Prostate gland (tissue), 2 donors: ENCODE results near the gene SUGCT. TPM values are rescaled to one million over a fixed set of nuclear protein-coding genes. Genes with fewer than 3 reads are reported as not detected.

Experiments used
- DNase-seq: peaks from one replicate; pipeline ENCODE4 v3.0.0-alpha.2; 2019; ENCODE audit warnings: low spot score
- H3K27ac ChIP-seq, 2 donors: fragments of 200-600 bp; sonication (generic); 2 replicates each; pipeline ENCODE4 v1.5.1; 2017 to 2019
- H3K27me3 ChIP-seq: fragments of 200-600 bp; sonication (generic); replicated peaks from 2 replicates; pipeline ENCODE4 v1.5.1; 2019; ENCODE audit not compliant: insufficient read depth
- H3K36me3 ChIP-seq, 2 donors: fragments of 200-600 bp; sonication (generic); 1 replicate in 1 of 2; 2 replicates in 1 of 2; pipeline versions ENCODE4 v1.5.1 to v1.8.1; 2017 to 2019
- H3K4me1 ChIP-seq: fragments of 200-600 bp; sonication (generic); replicated peaks from 2 replicates; pipeline ENCODE4 v1.5.1; 2019
- H3K4me3 ChIP-seq, 2 donors: fragments of 200-600 bp; sonication (generic); 2 replicates each; pipeline ENCODE4 v1.5.1; 2017 to 2019
- H3K9me3 ChIP-seq: fragments of 200-600 bp; sonication (generic); 2 replicates; pipeline ENCODE4 v1.5.1; 2017
- POLR2A ChIP-seq: fragments of 450-650 bp; IDR thresholded peaks from one replicate; pipeline ENCODE4 v1.6.1; 2016; ENCODE audit warnings: antibody characterized with exemption, mild to moderate bottlenecking
- POLR2AphosphoS5 ChIP-seq: sonication (generic); formaldehyde crosslinking; IDR thresholded peaks from one replicate; pipeline ENCODE4 v1.6.1; 2017; ENCODE audit warnings: antibody characterized with exemption
- WGBS: methylation state at CpG from one replicate; pipeline ENCODE4 v1.1.5; 2018; 5-methylcytosine and 5-hydroxymethylcytosine counted together
- intact Hi-C: fragments of 100-400 bp; cut with DNase I; formaldehyde crosslinking; loops from one replicate; pipeline ENCODE4 v1.14.2; 2022
- total RNA-seq, 2 donors: library from RNA; depleted of rRNA; stranded (reverse); fragments of >200 nt; gene quantifications; one replicate each; pipeline ENCODE4 v1.1.0, GENCODE V29; 2016
- TF ChIP-seq, protein P1 (sequence below), 4 experiments: fragments of 200-600 bp in 2 of 4; fragments of 450-650 bp in 2 of 4; sonication (generic) in 2 of 4; IDR thresholded peaks; 1 replicate in 3 of 4; 2 replicates in 1 of 4; pipeline ENCODE4 v1.5.1; 2016 to 2019; ENCODE audit warnings: antibody characterized with exemption in 4 of 4, mild to moderate bottlenecking in 2 of 4, moderate library complexity in 2 of 4

SUGCT gene
- total RNA-seq, result 1 to 10 TPM; 2.2 to 3.2 TPM

DNA sequence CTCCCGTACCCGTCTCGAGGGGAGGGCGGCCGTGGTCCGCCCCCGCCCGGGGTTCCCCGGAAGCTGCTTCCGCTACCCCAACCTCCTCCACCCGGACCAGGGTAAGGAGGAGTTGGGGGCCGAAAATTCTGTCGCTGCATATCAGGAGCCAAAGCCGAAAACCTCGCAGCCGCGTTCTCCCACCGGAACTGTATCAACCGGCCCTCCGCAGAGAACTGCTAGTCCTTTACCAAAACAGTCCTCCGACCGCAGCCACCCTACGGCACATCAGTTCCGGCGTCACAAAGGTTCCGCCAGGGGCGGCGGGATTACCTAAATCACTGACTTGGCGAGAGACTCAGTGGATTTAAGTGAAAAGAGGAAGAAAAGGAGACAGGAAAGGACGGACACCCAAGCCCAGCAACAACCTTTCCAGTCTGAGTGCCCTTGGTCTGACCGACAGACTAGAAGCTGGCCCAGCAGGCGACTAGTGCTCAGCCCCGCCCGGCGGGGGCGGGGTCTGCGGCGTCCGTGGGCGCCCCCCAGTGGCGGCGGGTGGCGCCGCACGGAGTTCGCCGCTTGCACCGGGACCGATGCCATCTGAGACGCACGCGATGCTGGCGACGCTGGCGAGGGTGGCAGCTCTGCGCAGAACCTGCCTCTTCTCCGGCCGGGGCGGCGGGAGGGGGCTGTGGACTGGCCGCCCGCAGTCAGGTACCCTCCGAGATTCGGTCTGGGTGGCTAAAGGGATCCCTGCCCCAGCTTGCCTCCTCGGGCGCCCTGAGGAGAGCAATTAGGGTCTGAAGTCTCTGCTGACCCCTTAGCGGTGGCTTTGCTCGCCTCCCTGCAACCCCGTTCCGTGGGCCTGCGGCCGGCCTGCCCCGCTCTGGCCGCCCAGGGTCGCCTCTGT is at the start of gene SUGCT, which contains the start of gene MPLKIP:
TSS of gene SUGCT (plus strand) at position 578 of the 889 bp plus-strand sequence.
TSS of gene MPLKIP (minus strand) at position 195 of the 889 bp plus-strand sequence. CDS start at position 140, 55 bp downstream.
- WGBS, result under 1% methylated on average over 64 of the region's 75 CpGs
- intact Hi-C loops, result loop anchor here (2.0 kb wide), 1 partner anchor 186 kb away; no protein-coding TSS in a partner anchor
- no peaks in the 10 kb centered on the region for H3K27me3 ChIP-seq
- H3K36me3 ChIP-seq, result no peaks in the 10 kb centered on the region
- H3K4me3 ChIP-seq, result peak within 1 kb of the TSS; percentile 65 to 81
- peak; percentile 76 for DNase-seq
- peak within 1 kb of the TSS; percentile 88 to 94 for H3K27ac ChIP-seq
- peaks cover 10% of the 10 kb centered on the region for H3K4me1 ChIP-seq
- TF ChIP-seq POLR2A, result peak; percentile 11
- peak; percentile 82 for TF ChIP-seq POLR2AphosphoS5
- TF ChIP-seq, protein P1, sequence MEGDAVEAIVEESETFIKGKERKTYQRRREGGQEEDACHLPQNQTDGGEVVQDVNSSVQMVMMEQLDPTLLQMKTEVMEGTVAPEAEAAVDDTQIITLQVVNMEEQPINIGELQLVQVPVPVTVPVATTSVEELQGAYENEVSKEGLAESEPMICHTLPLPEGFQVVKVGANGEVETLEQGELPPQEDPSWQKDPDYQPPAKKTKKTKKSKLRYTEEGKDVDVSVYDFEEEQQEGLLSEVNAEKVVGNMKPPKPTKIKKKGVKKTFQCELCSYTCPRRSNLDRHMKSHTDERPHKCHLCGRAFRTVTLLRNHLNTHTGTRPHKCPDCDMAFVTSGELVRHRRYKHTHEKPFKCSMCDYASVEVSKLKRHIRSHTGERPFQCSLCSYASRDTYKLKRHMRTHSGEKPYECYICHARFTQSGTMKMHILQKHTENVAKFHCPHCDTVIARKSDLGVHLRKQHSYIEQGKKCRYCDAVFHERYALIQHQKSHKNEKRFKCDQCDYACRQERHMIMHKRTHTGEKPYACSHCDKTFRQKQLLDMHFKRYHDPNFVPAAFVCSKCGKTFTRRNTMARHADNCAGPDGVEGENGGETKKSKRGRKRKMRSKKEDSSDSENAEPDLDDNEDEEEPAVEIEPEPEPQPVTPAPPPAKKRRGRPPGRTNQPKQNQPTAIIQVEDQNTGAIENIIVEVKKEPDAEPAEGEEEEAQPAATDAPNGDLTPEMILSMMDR (IDR thresholded peaks at IDR 0.05), result peak; percentile 95 to 97 (median 96)
- no peaks in the 10 kb centered on the region for H3K9me3 ChIP-seq

DNA sequence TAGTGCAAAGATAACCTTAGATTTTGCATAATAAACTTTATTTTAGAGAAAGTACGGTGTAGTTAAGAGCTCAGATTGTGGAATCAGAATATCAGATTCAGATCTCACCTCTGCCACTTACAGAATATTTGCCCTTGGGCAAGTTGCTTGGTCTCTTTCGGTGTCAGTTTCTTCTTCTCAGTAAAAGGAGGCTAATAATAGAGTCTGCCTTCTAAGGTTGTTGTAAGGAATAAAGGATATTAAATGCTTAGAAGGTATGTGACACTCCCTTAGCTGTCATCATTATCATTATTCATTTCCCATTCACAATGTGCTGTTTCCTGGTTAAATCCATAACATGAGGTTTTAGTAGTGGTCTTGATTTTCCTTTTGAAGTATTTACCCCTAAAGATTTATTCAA is 42.6 kb upstream of the SUGCT start:
- TF ChIP-seq, protein P1 (IDR thresholded peaks at IDR 0.05), result no peak
- TF ChIP-seq POLR2AphosphoS5, result no peak
- no peak for TF ChIP-seq POLR2A
- WGBS, result 78% methylated on average over 2 of the region's 2 CpGs
- peaks cover 0 to 8% of the 10 kb centered on the region in 2 donors for H3K36me3 ChIP-seq
- intact Hi-C loops, result no loop called here
- no peak overlapping the region for H3K4me3 ChIP-seq
- no peaks in the 10 kb centered on the region for H3K4me1 ChIP-seq
- no peaks in the 10 kb centered on the region for H3K9me3 ChIP-seq
- H3K27ac ChIP-seq, result no peak overlapping the region
- no peaks in the 10 kb centered on the region for H3K27me3 ChIP-seq
- DNase-seq, result no peak

GRCh38 chr7:40093631-40094350 is 41.0 kb upstream of the SUGCT start:
- DNase-seq, result no peak
- WGBS, result 89% methylated on average over 8 of the region's 8 CpGs
- Histone ChIP-seq H3K27ac (no peak overlapping the region), H3K4me3 (no peak overlapping the region), H3K4me1 (no peaks in the 10 kb centered on the region), H3K27me3 (no peaks in the 10 kb centered on the region), H3K36me3 (peaks cover 0 to 8% of the 10 kb centered on the region in 2 donors), H3K9me3 (no peaks in the 10 kb centered on the region)
- intact Hi-C loops, result no loop called here
- no peak for TF ChIP-seq POLR2A
- TF ChIP-seq POLR2AphosphoS5, result no peak
- TF ChIP-seq, protein P1 (IDR thresholded peaks at IDR 0.05), result no peak

GRCh38 chr7:40095230-40095629 is 39.6 kb upstream of the SUGCT start:
- no peak overlapping the region for H3K27ac ChIP-seq
- TF ChIP-seq POLR2AphosphoS5, result no peak

GRCh38 chr7:40095695-40096327 is 39.0 kb upstream of the SUGCT start:
- H3K36me3 ChIP-seq, result peaks cover 0 to 8% of the 10 kb centered on the region in 2 donors
- H3K4me3 ChIP-seq, result no peak overlapping the region
- WGBS, result 43% methylated on average over 1 of the region's 1 CpG
- no peaks in the 10 kb centered on the region for H3K27me3 ChIP-seq
- intact Hi-C loops, result no loop called here
- H3K27ac ChIP-seq, result no peak overlapping the region
- no peak for TF ChIP-seq POLR2A
- TF ChIP-seq POLR2AphosphoS5, result no peak
- TF ChIP-seq, protein P1 (IDR thresholded peaks at IDR 0.05), result no peak
- DNase-seq, result no peak
- no peaks in the 10 kb centered on the region for H3K4me1 ChIP-seq
- no peaks in the 10 kb centered on the region for H3K9me3 ChIP-seq

More at GRCh38 chr7:40095230-40095629, 39.6 kb upstream of the SUGCT start:
- 66% methylated on average over 1 of the region's 1 CpG for WGBS
- intact Hi-C loops, result no loop called here
- Histone ChIP-seq H3K9me3 (no peaks in the 10 kb centered on the region), H3K4me3 (no peak overlapping the region), H3K4me1 (no peaks in the 10 kb centered on the region), H3K27me3 (no peaks in the 10 kb centered on the region), H3K36me3 (peaks cover 0 to 8% of the 10 kb centered on the region in 2 donors)
- no peak for DNase-seq
